Astrocyte (in vitro differentiated cells and primary cell): ENCODE results near the gene ENOX1. TPM values are rescaled to one million over a fixed set of nuclear protein-coding genes. Genes with fewer than 3 reads are reported as not detected.

Experiments used
- DNase-seq: peaks from one replicate; pipeline ENCODE4 v3.0.0-alpha.2; 2010; ENCODE audit warnings: low read depth
- FAIRE-seq: peaks from 2 replicates; lab custom pipeline; 2011; peaks lifted over from hg19 to GRCh38; lab: Jason Lieb, UNC
- H2AFZ ChIP-seq: 2 replicates; pipeline ENCODE4 v1.6.0; 2012; ENCODE audit warnings: low read depth, low read length, inconsistent platforms
- H3K27ac ChIP-seq: 2 replicates; pipeline ENCODE4 v1.5.1; 2011; ENCODE audit warnings: low read depth, low read length, inconsistent platforms
- H3K27me3 ChIP-seq: 2 replicates; pipeline ENCODE4 v1.6.0; 2011; ENCODE audit warnings: low read length, inconsistent platforms; ENCODE audit not compliant: insufficient read depth
- H3K36me3 ChIP-seq: 2 replicates; pipeline ENCODE4 v1.5.1; 2011; ENCODE audit warnings: low read length, inconsistent platforms; ENCODE audit not compliant: insufficient read depth
- H3K4me1 ChIP-seq: 2 replicates; pipeline ENCODE4 v1.5.1; 2011; ENCODE audit warnings: low read length, inconsistent platforms; ENCODE audit not compliant: insufficient read depth
- H3K4me2 ChIP-seq: 2 replicates; pipeline ENCODE4 v1.6.0; 2012; ENCODE audit warnings: low read length, inconsistent platforms
- H3K4me3 ChIP-seq: 2 replicates; pipeline ENCODE4 v1.5.1; 2011; ENCODE audit warnings: low read depth, mild to moderate bottlenecking, low read length, inconsistent platforms; ENCODE audit not compliant: insufficient read depth
- H3K79me2 ChIP-seq: 2 replicates; pipeline ENCODE4 v1.6.0; 2012; ENCODE audit warnings: mild to moderate bottlenecking, low read length, inconsistent platforms; ENCODE audit not compliant: insufficient read depth
- H3K9ac ChIP-seq: 2 replicates; pipeline ENCODE4 v1.6.0; 2012; ENCODE audit warnings: mild to moderate bottlenecking, low read length, inconsistent platforms
- H3K9me3 ChIP-seq: 2 replicates; pipeline ENCODE4 v1.5.1; 2012; ENCODE audit warnings: low read depth, mild to moderate bottlenecking, low read length, inconsistent platforms; ENCODE audit not compliant: insufficient read depth
- H4K20me1 ChIP-seq: 2 replicates; pipeline ENCODE4 v1.6.0; 2012; ENCODE audit warnings: low read length, inconsistent platforms; ENCODE audit not compliant: insufficient read depth
- H3K27ac Mint-ChIP-seq: one replicate; pipeline ENCODE4 v1.8.0; 2021; ENCODE audit warnings: mild to moderate bottlenecking, mixed read lengths; ENCODE audit not compliant: unreplicated experiment
- H3K27me3 Mint-ChIP-seq: one replicate; pipeline ENCODE4 v1.8.0; 2021; ENCODE audit warnings: low read depth, mixed read lengths; ENCODE audit not compliant: unreplicated experiment
- H3K36me3 Mint-ChIP-seq: one replicate; pipeline ENCODE4 v1.8.0; 2021; ENCODE audit warnings: low read depth, mixed read lengths; ENCODE audit not compliant: unreplicated experiment
- H3K4me1 Mint-ChIP-seq: one replicate; pipeline ENCODE4 v1.8.0; 2021; ENCODE audit warnings: low read depth, mixed read lengths; ENCODE audit not compliant: unreplicated experiment
- H3K4me3 Mint-ChIP-seq: one replicate; pipeline ENCODE4 v1.8.0; 2021; ENCODE audit warnings: mild to moderate bottlenecking, moderate library complexity, mixed read lengths; ENCODE audit not compliant: unreplicated experiment
- H3K9me3 Mint-ChIP-seq: one replicate; pipeline ENCODE4 v1.8.0; 2021; ENCODE audit warnings: mild to moderate bottlenecking, mixed read lengths; ENCODE audit not compliant: unreplicated experiment
- CTCF ChIP-seq: IDR thresholded peaks from 2 replicates; pipeline ENCODE4 v1.5.1; 2011; ENCODE audit warnings: low read depth, mild to moderate bottlenecking, inconsistent platforms, low read length, moderate library complexity; ENCODE audit not compliant: insufficient read depth
- EZH2 ChIP-seq: IDR thresholded peaks from 2 replicates; pipeline ENCODE4 v1.6.1; 2012; ENCODE audit warnings: mild to moderate bottlenecking, low read length, inconsistent platforms; ENCODE audit not compliant: insufficient read depth
- total RNA-seq: library from RNA; stranded (reverse); gene quantifications from 2 replicates; pipeline ENCODE4 v1.2.1, GENCODE V29; 2021

Gene ENOX1
- total RNA-seq, 1 donor from 2014 or later: 2.3 TPM

- Mint-ChIP-seq H3K36me3 (no peaks in the 10 kb centered on the region), H3K27me3 (peaks cover 2% of the 10 kb centered on the region), H3K4me1 (peaks cover 7% of the 10 kb centered on the region), H3K4me3 (no peak overlapping the region), H3K27ac (no peak overlapping the region), H3K9me3 (no peaks in the 10 kb centered on the region)
- H3K4me3 ChIP-seq: no peak overlapping the region
- no peaks in the 10 kb centered on the region for H3K27me3 ChIP-seq
- H4K20me1 ChIP-seq: no peaks in the 10 kb centered on the region
- no peaks in the 10 kb centered on the region for H3K9me3 ChIP-seq
- no peak for DNase-seq
- H3K4me2 ChIP-seq: no peak overlapping the region
- no peak overlapping the region for H3K27ac ChIP-seq
- H3K79me2 ChIP-seq: no peaks in the 10 kb centered on the region
- FAIRE-seq: no peak
- TF ChIP-seq CTCF (no peak), EZH2 (no peak)
- no peak overlapping the region for H2AFZ ChIP-seq
- H3K4me1 ChIP-seq: no peaks in the 10 kb centered on the region
- H3K9ac ChIP-seq: no peak overlapping the region
- no peaks in the 10 kb centered on the region for H3K36me3 ChIP-seq
These were observed 93.1 kb downstream of the ENOX1 start for GRCh38 chr13:43693639-43694038.

- TF ChIP-seq CTCF: no peak
- Histone ChIP-seq H3K9me3 (no peaks in the 10 kb centered on the region), H4K20me1 (no peaks in the 10 kb centered on the region), H3K79me2 (no peaks in the 10 kb centered on the region), H2AFZ (no peak overlapping the region), H3K4me2 (no peak overlapping the region), H3K36me3 (no peaks in the 10 kb centered on the region), H3K27me3 (no peaks in the 10 kb centered on the region), H3K27ac (no peak overlapping the region), H3K4me1 (peaks cover 8% of the 10 kb centered on the region), H3K4me3 (no peak overlapping the region), H3K9ac (no peak overlapping the region)
- no peak for FAIRE-seq
- no peak overlapping the region for H3K27ac Mint-ChIP-seq
- no peaks in the 10 kb centered on the region for H3K9me3 Mint-ChIP-seq
- H3K4me1 Mint-ChIP-seq: peaks cover 27% of the 10 kb centered on the region
- no peaks in the 10 kb centered on the region for H3K36me3 Mint-ChIP-seq
- H3K27me3 Mint-ChIP-seq: peaks cover 2% of the 10 kb centered on the region
- no peak overlapping the region for H3K4me3 Mint-ChIP-seq
- no peak for DNase-seq
These were observed 98.4 kb downstream of the ENOX1 start for GRCh38 chr13:43688227-43688907.

DNA sequence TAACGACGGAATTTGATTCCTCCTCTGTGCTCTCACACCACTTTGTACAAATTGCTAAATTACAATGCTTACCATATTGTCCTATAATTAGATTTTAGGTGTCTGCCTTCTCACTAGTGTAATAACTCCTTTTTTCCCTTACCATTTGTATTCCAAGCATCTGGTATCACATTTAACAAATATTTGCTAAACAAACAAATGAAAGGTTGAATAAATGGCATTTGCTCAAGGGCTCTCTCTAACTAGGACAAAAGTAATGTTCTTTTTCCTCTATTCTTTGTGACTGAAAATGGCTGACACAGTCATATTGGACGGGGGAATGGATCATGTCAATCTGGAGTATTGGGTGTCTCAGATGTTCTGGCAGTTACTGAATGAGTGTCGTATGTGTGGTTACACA is 99.7 kb downstream of the ENOX1 start:
- no peak overlapping the region for H2AFZ ChIP-seq
- peak overlapping the region; percentile 56 for H3K27ac Mint-ChIP-seq

More for the DNA sequence above, 99.7 kb downstream of the ENOX1 start:
- H3K4me3 Mint-ChIP-seq: no peak overlapping the region
- Histone ChIP-seq H3K27ac (peak overlapping the region; percentile 26), H3K9ac (peak overlapping the region; percentile 25), H3K79me2 (no peaks in the 10 kb centered on the region), H3K27me3 (no peaks in the 10 kb centered on the region), H3K4me1 (peaks cover 8% of the 10 kb centered on the region), H3K4me3 (no peak overlapping the region), H3K4me2 (peak overlapping the region; percentile 34), H4K20me1 (no peaks in the 10 kb centered on the region), H3K9me3 (no peaks in the 10 kb centered on the region), H3K36me3 (no peaks in the 10 kb centered on the region)
- peaks cover 27% of the 10 kb centered on the region for H3K4me1 Mint-ChIP-seq
- no peaks in the 10 kb centered on the region for H3K9me3 Mint-ChIP-seq
- DNase-seq (no peak), FAIRE-seq (no peak)
- TF ChIP-seq EZH2: no peak
- no peak for TF ChIP-seq CTCF
- H3K36me3 Mint-ChIP-seq: no peaks in the 10 kb centered on the region
- H3K27me3 Mint-ChIP-seq: peaks cover 2% of the 10 kb centered on the region
